Measurements from ENCODE around the gene UBR4.
"Not testable (repeated sequence)": the region's sequence is repeated elsewhere in the genome, so short reads cannot be mapped to it uniquely, and the experiment has no call there.

Gene UBR4
- total RNA-seq = 431 to 538 reads per million in 2 experiments

GRCh38 chr1:19209990-19210771 lies at the start of gene UBR4:
Gene UBR4, minus strand, starts transcription at chr1:19210266. Its CDS starts 18 bp downstream, at chr1:19210248.
- DNase-seq (ENCODE audit: low read depth) = peak; percentile 96

GRCh38 chr1:19258353-19258752 lies 48.3 kb upstream of the UBR4 start:
- no peak for DNase-seq (ENCODE audit: low read depth)

GRCh38 chr1:19257178-19257914 lies 47.3 kb upstream of the UBR4 start:
- no peak for DNase-seq (ENCODE audit: low read depth)

- not testable (repeated sequence) for DNase-seq (ENCODE audit: low read depth)
These were observed 46.2 kb upstream of the UBR4 start for GRCh38 chr1:19256301-19256700.

- DNase-seq (ENCODE audit: low read depth) = no peak
These were observed 45.2 kb upstream of the UBR4 start for GRCh38 chr1:19255288-19255687.

- DNase-seq (ENCODE audit: low read depth) = no peak
These were observed 44.4 kb upstream of the UBR4 start for GRCh38 chr1:19254416-19254815.

GRCh38 chr1:19251305-19252196 lies 41.5 kb upstream of the UBR4 start, which contains the start of the genes EMC1 and MRTO4:
Gene EMC1, minus strand, starts transcription at chr1:19251524. Its CDS starts 15 bp downstream, at chr1:19251509.
Gene MRTO4, plus strand, starts transcription at chr1:19251805. Its CDS starts 31 bp downstream, at chr1:19251836.
- peak; percentile 85 for DNase-seq (ENCODE audit: low read depth)

- DNase-seq (ENCODE audit: low read depth) = no peak
These were observed 40.7 kb upstream of the UBR4 start for GRCh38 chr1:19250629-19251304.

GRCh38 chr1:19240673-19241538 lies 30.8 kb upstream of the UBR4 start:
- DNase-seq (ENCODE audit: low read depth) = peak; percentile 51

- no peak for DNase-seq (ENCODE audit: low read depth)
These were observed 29.8 kb upstream of the UBR4 start for GRCh38 chr1:19239876-19240275.

GRCh38 chr1:19234224-19234623 lies 24.2 kb upstream of the UBR4 start:
- DNase-seq (ENCODE audit: low read depth) = no peak

GRCh38 chr1:19232524-19232846 lies 22.4 kb upstream of the UBR4 start:
- DNase-seq (ENCODE audit: low read depth) = no peak

- not testable (repeated sequence) for DNase-seq (ENCODE audit: low read depth)
These were observed 21.9 kb upstream of the UBR4 start for GRCh38 chr1:19231736-19232523.

GRCh38 chr1:19229828-19230325 lies 19.8 kb upstream of the UBR4 start:
- DNase-seq (ENCODE audit: low read depth) = no peak

- no peak for DNase-seq (ENCODE audit: low read depth)
These were observed 19.2 kb upstream of the UBR4 start for GRCh38 chr1:19229229-19229628.

GRCh38 chr1:19222979-19223824 lies 13.1 kb upstream of the UBR4 start:
- DNase-seq (ENCODE audit: low read depth) = no peak

- DNase-seq (ENCODE audit: low read depth) = no peak
These were observed 12.5 kb upstream of the UBR4 start for GRCh38 chr1:19222573-19222972.

- no peak for DNase-seq (ENCODE audit: low read depth)
These were observed 10.9 kb upstream of the UBR4 start for GRCh38 chr1:19220991-19221390.
